ENCODE data around the gene GRM2.

The GRM2 gene

DNA sequence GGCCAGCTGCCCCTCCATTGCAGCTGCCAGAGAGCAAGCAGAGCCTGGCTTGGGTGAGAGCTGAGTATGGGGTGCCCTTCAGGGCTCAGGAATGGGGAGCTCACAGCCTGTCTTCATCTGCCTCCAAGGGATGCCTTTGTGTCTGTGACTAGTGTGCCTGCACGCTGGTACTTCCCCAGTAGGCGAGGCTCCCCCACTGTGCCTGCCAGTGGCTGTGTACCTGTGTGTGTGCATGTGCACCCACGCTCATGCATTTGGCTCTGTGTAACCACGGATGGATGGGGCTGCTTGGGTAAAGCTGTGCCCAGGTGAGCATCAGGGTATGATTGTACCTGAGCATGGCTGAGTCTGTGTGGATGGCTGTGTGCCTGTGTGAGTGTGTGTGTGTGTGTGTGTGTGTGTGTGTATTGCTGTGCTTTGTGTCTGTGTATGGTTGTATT, 2.3 kb upstream of the GRM2 start:
- no peak for DNase-seq (ENCODE audit: low read depth)
- TF ChIP-seq, protein P1, sequence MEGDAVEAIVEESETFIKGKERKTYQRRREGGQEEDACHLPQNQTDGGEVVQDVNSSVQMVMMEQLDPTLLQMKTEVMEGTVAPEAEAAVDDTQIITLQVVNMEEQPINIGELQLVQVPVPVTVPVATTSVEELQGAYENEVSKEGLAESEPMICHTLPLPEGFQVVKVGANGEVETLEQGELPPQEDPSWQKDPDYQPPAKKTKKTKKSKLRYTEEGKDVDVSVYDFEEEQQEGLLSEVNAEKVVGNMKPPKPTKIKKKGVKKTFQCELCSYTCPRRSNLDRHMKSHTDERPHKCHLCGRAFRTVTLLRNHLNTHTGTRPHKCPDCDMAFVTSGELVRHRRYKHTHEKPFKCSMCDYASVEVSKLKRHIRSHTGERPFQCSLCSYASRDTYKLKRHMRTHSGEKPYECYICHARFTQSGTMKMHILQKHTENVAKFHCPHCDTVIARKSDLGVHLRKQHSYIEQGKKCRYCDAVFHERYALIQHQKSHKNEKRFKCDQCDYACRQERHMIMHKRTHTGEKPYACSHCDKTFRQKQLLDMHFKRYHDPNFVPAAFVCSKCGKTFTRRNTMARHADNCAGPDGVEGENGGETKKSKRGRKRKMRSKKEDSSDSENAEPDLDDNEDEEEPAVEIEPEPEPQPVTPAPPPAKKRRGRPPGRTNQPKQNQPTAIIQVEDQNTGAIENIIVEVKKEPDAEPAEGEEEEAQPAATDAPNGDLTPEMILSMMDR (conservative IDR thresholded peaks at IDR 0.05; ENCODE audit: low read depth, low read length): no peak
- H3K4me3 ChIP-seq (ENCODE audit: low read depth, low read length): no peak overlapping the region

DNA sequence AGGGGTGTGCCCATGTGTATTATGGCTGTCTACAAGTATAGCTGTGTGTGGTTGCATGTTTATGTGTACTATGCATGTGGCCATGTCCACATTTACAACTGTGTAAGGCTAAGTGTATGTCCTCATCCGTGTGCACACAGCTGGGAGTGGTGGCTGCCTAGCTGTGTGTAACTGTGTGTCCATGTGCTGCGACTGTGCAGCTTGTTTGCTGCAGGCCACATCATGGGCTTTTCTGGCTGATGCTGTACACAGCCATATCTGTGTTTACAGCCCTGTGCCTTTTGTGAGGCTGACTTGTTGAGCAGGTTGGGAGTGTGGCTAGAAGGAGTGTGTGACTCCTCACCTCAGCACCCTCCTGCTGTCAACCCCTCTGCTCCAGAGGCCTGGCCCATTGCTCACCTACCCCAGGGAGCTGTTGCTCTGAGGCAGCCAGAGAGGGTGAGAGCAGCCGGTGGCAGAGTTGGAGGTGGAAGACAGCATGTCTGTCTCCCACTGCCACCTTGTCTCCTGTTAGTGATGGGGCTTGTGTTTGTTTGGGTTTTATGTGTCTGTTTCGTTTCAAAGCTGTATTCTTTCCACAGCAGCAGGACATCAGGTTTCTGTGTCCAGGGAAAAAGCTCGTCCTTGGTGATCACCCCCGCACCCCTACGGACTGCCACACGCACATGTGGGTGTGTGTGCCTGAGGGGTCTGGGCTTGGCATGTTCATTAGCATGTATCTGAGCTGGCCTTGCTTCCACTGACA, 1.4 kb upstream of the GRM2 start:
- TF ChIP-seq, protein P1 (conservative IDR thresholded peaks at IDR 0.05; ENCODE audit: low read depth, low read length): no peak
- H3K4me3 ChIP-seq (ENCODE audit: low read depth, low read length): no peak overlapping the region
- no peak for DNase-seq (ENCODE audit: low read depth)

DNA sequence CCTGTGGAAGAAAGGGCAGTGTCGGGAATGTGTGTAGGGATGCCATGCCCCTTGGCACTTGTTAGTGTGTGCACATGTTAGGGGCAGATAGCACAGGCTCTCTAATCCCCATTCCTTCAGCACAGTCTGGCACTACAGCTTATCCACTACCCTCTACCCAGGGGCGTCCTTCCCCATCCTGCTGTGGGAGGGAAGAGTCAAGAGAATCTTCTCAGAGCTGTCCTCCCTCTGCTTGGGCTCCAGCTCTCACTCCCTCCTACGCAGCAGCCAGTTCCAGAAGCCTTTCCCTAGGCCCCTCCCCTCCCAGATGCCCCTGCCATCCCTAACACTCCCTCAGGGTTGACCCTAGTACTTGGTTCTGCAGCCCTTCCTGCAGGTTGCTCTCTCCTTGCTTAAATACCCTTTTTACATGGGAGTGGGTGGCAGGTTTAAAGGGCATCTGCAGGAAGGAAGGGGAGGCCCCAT, 815 bp upstream of the GRM2 start:
- TF ChIP-seq, protein P1 (conservative IDR thresholded peaks at IDR 0.05; ENCODE audit: low read depth, low read length): no peak
- H3K4me3 ChIP-seq (ENCODE audit: low read depth, low read length): no peak overlapping the region
- no peak for DNase-seq (ENCODE audit: low read depth)

DNA sequence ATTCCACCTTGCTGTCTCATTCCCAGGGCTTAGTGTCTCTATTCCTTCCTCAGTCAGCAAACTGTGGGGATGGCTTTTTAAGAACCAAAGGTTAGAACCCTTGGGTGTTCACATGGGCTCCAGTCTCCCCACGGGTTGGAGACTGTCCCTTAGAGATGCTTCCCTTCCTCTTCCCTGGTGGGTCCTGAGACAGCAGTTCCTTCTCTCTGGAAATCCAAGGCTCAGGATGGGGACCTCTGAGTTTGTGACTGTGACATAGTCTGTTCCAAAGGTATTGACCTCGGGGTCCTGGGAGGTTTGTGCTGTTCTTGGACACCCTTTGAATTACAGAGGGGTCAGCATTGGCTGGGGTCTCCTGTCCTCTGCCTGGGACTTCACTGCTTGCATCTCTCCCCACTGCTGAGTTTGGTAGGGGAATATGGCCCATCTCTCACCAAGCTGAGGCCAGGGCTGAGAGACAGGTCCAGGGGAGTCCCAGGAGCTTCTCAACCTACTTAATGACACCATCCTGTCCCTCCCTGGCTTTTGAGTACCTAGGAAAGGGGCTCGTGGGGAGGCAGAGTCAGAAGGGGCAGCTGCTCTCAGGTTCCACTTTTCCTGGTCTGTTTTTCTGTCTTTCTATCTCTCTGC, 1.5 kb downstream of the GRM2 start:
- no peak overlapping the region for H3K4me3 ChIP-seq (ENCODE audit: low read depth, low read length)
- TF ChIP-seq, protein P1 (conservative IDR thresholded peaks at IDR 0.05; ENCODE audit: low read depth, low read length): no peak
- no peak for DNase-seq (ENCODE audit: low read depth)

DNA sequence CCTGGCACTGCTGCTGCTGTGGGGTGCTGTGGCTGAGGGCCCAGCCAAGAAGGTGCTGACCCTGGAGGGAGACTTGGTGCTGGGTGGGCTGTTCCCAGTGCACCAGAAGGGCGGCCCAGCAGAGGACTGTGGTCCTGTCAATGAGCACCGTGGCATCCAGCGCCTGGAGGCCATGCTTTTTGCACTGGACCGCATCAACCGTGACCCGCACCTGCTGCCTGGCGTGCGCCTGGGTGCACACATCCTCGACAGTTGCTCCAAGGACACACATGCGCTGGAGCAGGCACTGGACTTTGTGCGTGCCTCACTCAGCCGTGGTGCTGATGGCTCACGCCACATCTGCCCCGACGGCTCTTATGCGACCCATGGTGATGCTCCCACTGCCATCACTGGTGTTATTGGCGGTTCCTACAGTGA, 2.1 kb downstream of the GRM2 start:
- TF ChIP-seq, protein P1 (conservative IDR thresholded peaks at IDR 0.05; ENCODE audit: low read depth, low read length): no peak
- DNase-seq (ENCODE audit: low read depth): no peak

DNA sequence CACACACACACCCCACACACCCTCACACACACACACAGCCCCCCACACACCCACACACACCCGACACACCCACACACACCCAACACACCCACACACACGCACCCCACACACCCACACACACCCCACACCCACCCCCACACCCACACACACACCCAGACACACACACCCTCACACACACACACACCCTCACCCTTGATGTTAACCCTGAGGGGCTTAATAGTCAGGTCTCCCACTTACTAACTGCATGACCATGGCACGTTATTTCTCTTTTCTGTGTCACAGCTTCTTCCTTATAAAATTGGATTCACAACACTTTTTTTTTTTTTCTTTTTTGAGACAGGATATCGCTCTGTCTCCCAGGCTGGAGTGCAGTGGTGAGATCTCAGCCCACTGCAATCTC, 2.8 kb downstream of the GRM2 start:
- TF ChIP-seq, protein P1 (conservative IDR thresholded peaks at IDR 0.05; ENCODE audit: low read depth, low read length): no peak
- no peak for DNase-seq (ENCODE audit: low read depth)
- H3K4me3 ChIP-seq (ENCODE audit: low read depth, low read length): no peak overlapping the region

More for the DNA sequence above, 2.1 kb downstream of the GRM2 start:
- H3K4me3 ChIP-seq (ENCODE audit: low read depth, low read length): no peak overlapping the region
